Mesothelial cell of epicardium (in vitro differentiated cells): ENCODE results near the gene PRLR. TPM values are rescaled to one million over a fixed set of nuclear protein-coding genes. Genes with fewer than 3 reads are reported as not detected.

ENCODE experiments used
- DNase-seq, 2 experiments: peaks; one replicate each; pipeline ENCODE4 v3.0.0; 2021; ENCODE audit warnings: low spot score in 2 of 2; ENCODE audit not compliant: unreplicated experiment in 2 of 2
- H3K27ac Mint-ChIP-seq: 2 replicates; pipeline ENCODE4 v1.8.0; 2021; ENCODE audit warnings: mixed read lengths
- H3K27me3 Mint-ChIP-seq: 2 replicates; pipeline ENCODE4 v1.8.0; 2021; ENCODE audit warnings: low read depth, mixed read lengths
- H3K36me3 Mint-ChIP-seq: 2 replicates; pipeline ENCODE4 v1.8.0; 2021; ENCODE audit warnings: mixed read lengths
- H3K4me1 Mint-ChIP-seq: 2 replicates; pipeline ENCODE4 v1.8.0; 2021; ENCODE audit warnings: mixed read lengths
- H3K4me3 Mint-ChIP-seq: 2 replicates; pipeline ENCODE4 v1.8.0; 2021; ENCODE audit warnings: mild to moderate bottlenecking, moderate library complexity, mixed read lengths
- H3K9me3 Mint-ChIP-seq: 2 replicates; pipeline ENCODE4 v1.8.0; 2021; ENCODE audit warnings: mixed read lengths
- CTCF ChIP-seq: fragments of 200-600 bp; sonication (generic); IDR thresholded peaks from one replicate; pipeline ENCODE4 v1.5.0; 2021; ENCODE audit warnings: antibody characterized with exemption; ENCODE audit not compliant: unreplicated experiment
- total RNA-seq: library from RNA; stranded (reverse); gene quantifications from 3 replicates; pipeline ENCODE4 v1.2.1, GENCODE V29; 2021

Gene PRLR
- total RNA-seq, 1 donor from 2014 or later: 1.2 TPM

- DNase-seq: no peak
- no peak for TF ChIP-seq CTCF
- no peak overlapping the region for H3K27ac Mint-ChIP-seq
These were observed 71.5 kb downstream of the PRLR start for GRCh38 chr5:35158622-35159369.

GRCh38 chr5:35158204-35158603 lies 72.1 kb downstream of the PRLR start:
- H3K27ac Mint-ChIP-seq: no peak overlapping the region
- no peaks in the 10 kb centered on the region for H3K36me3 Mint-ChIP-seq
- H3K9me3 Mint-ChIP-seq: no peaks in the 10 kb centered on the region
- TF ChIP-seq CTCF: no peak
- H3K27me3 Mint-ChIP-seq: no peaks in the 10 kb centered on the region
- H3K4me1 Mint-ChIP-seq: peaks cover 3% of the 10 kb centered on the region
- DNase-seq: no peak
- H3K4me3 Mint-ChIP-seq: no peak overlapping the region

More at GRCh38 chr5:35158622-35159369, 71.5 kb downstream of the PRLR start:
- H3K9me3 Mint-ChIP-seq: no peaks in the 10 kb centered on the region
- no peaks in the 10 kb centered on the region for H3K36me3 Mint-ChIP-seq
- no peak overlapping the region for H3K4me3 Mint-ChIP-seq
- H3K4me1 Mint-ChIP-seq: peaks cover 5% of the 10 kb centered on the region
- H3K27me3 Mint-ChIP-seq: no peaks in the 10 kb centered on the region

- Mint-ChIP-seq H3K4me3 (no peak overlapping the region), H3K9me3 (no peaks in the 10 kb centered on the region), H3K4me1 (peaks cover 1% of the 10 kb centered on the region), H3K27ac (no peak overlapping the region), H3K36me3 (no peaks in the 10 kb centered on the region), H3K27me3 (no peaks in the 10 kb centered on the region)
- no peak for DNase-seq
- TF ChIP-seq CTCF: no peak
These were observed 76.8 kb downstream of the PRLR start for GRCh38 chr5:35153375-35153932.

GRCh38 chr5:35152733-35153132 lies 77.6 kb downstream of the PRLR start:
- no peak for TF ChIP-seq CTCF
- DNase-seq: no peak
- H3K9me3 Mint-ChIP-seq: no peaks in the 10 kb centered on the region
- no peaks in the 10 kb centered on the region for H3K27me3 Mint-ChIP-seq
- no peaks in the 10 kb centered on the region for H3K4me1 Mint-ChIP-seq
- H3K27ac Mint-ChIP-seq: no peak overlapping the region
- H3K36me3 Mint-ChIP-seq: no peaks in the 10 kb centered on the region
- no peak overlapping the region for H3K4me3 Mint-ChIP-seq

GRCh38 chr5:35151146-35151920 lies 79.0 kb downstream of the PRLR start:
- DNase-seq: no peak
- no peaks in the 10 kb centered on the region for H3K4me1 Mint-ChIP-seq
- no peaks in the 10 kb centered on the region for H3K36me3 Mint-ChIP-seq
- H3K4me3 Mint-ChIP-seq: no peak overlapping the region
- H3K27ac Mint-ChIP-seq: no peak overlapping the region
- no peak for TF ChIP-seq CTCF
- no peaks in the 10 kb centered on the region for H3K27me3 Mint-ChIP-seq
- H3K9me3 Mint-ChIP-seq: no peaks in the 10 kb centered on the region
